ENCODE data around the gene MFAP2. TPM values are rescaled to one million over a fixed set of nuclear protein-coding genes. Genes with fewer than 3 reads are reported as not detected.
A peak's percentile ranks its signal among the peaks of the same experiment; 100 is the strongest.

Gene MFAP2
- total and polyA plus RNA-seq, 2 experiments from 2014 or later: 79.7 to 91.4 TPM

DNA sequence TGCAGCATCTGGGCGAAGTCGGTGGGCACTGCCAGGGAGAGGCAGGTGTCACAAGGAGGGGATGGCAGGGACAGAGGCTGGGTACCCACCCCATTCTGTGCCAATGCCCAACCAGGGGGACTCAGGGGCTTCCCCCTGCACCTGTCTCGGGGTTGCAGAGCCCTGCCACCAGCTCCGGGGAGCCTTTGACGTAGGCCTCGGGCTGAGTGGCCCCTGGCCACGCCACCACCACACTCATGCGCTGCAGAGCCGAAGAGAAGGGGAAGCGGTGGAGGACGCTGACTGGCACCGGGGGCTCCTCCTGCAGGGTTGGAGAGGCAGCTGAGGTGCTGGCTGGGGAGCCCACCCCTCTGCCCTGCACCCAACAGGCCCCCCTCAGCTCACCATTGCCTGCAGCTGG lies 11.7 kb upstream of the MFAP2 start:
- Histone ChIP-seq H3K36me3 (no peaks in the 10 kb centered on the region), H3K27ac (no peak overlapping the region), H3K27me3 (no peaks in the 10 kb centered on the region)

DNA sequence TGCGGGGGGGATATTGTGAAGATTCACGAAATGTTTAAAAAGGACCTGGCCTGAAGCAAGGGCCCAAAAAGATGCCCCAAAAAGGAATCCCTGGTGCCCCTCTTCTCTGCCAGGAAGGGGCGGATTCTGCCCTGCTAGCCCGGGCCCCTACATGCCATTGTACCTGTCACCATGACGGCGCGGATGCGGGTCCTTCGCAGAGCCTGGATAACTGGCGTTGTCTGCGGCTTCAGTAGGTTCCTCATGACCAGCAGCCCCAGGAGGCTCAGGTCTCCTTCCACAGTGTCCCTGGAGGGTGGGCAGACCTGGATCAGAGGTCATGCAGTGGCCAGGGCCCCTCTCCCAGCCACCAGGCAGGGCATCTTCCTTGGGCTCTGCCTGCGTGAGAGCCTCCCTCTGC lies 11.2 kb upstream of the MFAP2 start:
- Histone ChIP-seq H3K27me3 (no peaks in the 10 kb centered on the region), H3K4me3 (no peak overlapping the region), H3K27ac (no peak overlapping the region), H3K36me3 (no peaks in the 10 kb centered on the region), H3K9me3 (ENCODE audit: low read depth) (no peaks in the 10 kb centered on the region), H3K4me1 (ENCODE audit: low read depth) (no peaks in the 10 kb centered on the region)
- TF ChIP-seq, protein P1, sequence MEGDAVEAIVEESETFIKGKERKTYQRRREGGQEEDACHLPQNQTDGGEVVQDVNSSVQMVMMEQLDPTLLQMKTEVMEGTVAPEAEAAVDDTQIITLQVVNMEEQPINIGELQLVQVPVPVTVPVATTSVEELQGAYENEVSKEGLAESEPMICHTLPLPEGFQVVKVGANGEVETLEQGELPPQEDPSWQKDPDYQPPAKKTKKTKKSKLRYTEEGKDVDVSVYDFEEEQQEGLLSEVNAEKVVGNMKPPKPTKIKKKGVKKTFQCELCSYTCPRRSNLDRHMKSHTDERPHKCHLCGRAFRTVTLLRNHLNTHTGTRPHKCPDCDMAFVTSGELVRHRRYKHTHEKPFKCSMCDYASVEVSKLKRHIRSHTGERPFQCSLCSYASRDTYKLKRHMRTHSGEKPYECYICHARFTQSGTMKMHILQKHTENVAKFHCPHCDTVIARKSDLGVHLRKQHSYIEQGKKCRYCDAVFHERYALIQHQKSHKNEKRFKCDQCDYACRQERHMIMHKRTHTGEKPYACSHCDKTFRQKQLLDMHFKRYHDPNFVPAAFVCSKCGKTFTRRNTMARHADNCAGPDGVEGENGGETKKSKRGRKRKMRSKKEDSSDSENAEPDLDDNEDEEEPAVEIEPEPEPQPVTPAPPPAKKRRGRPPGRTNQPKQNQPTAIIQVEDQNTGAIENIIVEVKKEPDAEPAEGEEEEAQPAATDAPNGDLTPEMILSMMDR (IDR thresholded peaks at IDR 0.05; ENCODE audit: low read depth, low read length): no peak
- DNase-seq (ENCODE audit: low read depth in 1 of 2, low spot score in 1 of 2): no peak

More for the DNA sequence above, 11.7 kb upstream of the MFAP2 start:
- H3K4me1 ChIP-seq (ENCODE audit: low read depth): no peaks in the 10 kb centered on the region
- no peaks in the 10 kb centered on the region for H3K9me3 ChIP-seq (ENCODE audit: low read depth)
- TF ChIP-seq, protein P1 (IDR thresholded peaks at IDR 0.05; ENCODE audit: low read depth, low read length): no peak
- no peak overlapping the region for H3K4me3 ChIP-seq
- DNase-seq (ENCODE audit: low read depth in 1 of 2, low spot score in 1 of 2): no peak

DNA sequence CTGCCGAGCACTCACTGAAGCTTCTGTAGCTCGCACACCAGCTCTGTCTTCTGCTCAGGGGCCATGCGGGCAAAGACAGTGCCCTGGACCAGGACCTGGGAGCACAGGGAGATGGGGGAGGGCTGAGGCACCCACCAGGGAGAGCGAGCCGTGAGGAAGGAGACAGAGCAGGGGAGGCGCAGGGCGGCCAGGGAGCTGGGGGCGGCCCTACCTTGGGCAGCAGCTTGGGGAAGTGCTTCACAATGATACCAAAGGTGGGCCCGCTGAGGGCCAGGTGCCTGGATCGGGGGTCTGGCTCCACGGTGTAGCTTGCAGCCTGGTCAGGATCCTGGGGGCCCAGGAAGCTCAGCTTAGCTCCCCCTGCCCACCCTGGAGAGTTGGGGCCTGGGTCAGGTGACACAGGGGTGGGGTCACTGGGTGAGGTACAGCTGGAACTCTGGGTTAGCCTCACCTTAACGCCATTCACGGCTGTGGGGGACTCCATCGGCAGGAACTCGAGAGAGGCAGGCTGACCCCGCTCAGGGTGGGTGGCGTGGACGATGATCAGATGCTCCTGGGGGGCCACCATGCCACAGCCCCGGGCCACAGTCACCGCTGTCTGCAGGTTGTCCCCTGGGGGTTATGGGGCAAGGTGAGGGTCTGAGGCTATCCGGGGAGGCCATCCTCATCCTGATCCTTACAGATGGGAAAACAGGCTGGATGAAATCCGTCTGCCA lies 9.4 kb upstream of the MFAP2 start:
- H3K9me3 ChIP-seq (ENCODE audit: low read depth): no peaks in the 10 kb centered on the region
- H3K27me3 ChIP-seq: no peaks in the 10 kb centered on the region
- H3K4me3 ChIP-seq: no peak overlapping the region
- TF ChIP-seq, protein P1 (IDR thresholded peaks at IDR 0.05; ENCODE audit: low read depth, low read length): no peak
- no peaks in the 10 kb centered on the region for H3K4me1 ChIP-seq (ENCODE audit: low read depth)
- DNase-seq (ENCODE audit: low read depth in 1 of 2, low spot score in 1 of 2): no peak
- no peak overlapping the region for H3K27ac ChIP-seq
- no peaks in the 10 kb centered on the region for H3K36me3 ChIP-seq

DNA sequence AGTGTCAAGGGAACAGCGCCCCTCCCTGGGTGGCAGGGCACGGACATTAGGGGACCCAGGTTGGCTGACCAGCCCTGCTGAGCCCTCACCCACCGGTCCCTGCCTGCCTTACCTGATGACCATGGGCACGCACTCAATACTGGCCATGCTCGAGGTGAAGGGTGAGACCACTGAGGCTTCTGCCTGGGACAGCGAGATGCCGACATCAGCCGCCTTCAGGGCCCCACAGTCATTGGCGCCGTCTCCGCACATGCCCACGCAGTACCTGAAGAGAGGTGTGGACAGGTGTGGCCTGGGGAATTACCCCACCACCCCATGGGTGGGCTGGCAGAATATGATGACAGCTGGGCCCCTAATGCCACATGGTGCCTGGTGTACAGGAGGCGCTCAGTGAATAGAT lies 7.8 kb upstream of the MFAP2 start:
- Histone ChIP-seq H3K27me3 (no peaks in the 10 kb centered on the region), H3K9me3 (ENCODE audit: low read depth) (no peaks in the 10 kb centered on the region), H3K36me3 (no peaks in the 10 kb centered on the region), H3K27ac (no peak overlapping the region), H3K4me3 (no peak overlapping the region), H3K4me1 (ENCODE audit: low read depth) (no peaks in the 10 kb centered on the region)
- TF ChIP-seq, protein P1 (IDR thresholded peaks at IDR 0.05; ENCODE audit: low read depth, low read length): no peak
- no peak for DNase-seq (ENCODE audit: low read depth in 1 of 2, low spot score in 1 of 2)

DNA sequence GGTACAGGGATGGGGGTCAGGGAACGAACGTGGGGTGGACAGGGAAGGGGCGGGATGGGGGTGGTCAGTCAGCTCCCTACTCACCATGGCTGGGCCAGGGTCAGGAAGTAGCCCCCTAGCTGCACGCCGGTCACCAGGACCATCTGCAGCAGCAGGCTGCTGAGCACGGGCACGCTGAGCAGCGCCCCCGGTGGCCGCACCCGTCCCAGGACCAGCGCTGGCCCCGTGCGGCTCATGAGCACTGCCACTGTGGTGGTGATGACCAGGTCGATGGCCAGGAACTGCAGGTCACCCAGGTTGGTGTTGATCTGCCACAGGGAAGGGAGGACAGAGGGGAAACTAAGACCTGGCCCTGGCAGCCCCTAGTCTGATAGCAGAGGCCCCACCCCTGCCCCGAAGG lies 6.5 kb upstream of the MFAP2 start:
- no peaks in the 10 kb centered on the region for H3K36me3 ChIP-seq
- no peaks in the 10 kb centered on the region for H3K9me3 ChIP-seq (ENCODE audit: low read depth)
- peak in 1 of 2 donors; percentile 52 for DNase-seq (ENCODE audit: low read depth in 1 of 2, low spot score in 1 of 2)
- H3K4me3 ChIP-seq: no peak overlapping the region
- no peaks in the 10 kb centered on the region for H3K4me1 ChIP-seq (ENCODE audit: low read depth)
- H3K27me3 ChIP-seq: no peaks in the 10 kb centered on the region
- no peak overlapping the region for H3K27ac ChIP-seq
- TF ChIP-seq, protein P1 (IDR thresholded peaks at IDR 0.05; ENCODE audit: low read depth, low read length): peak; percentile 43

Measured in cardiac muscle cell (in vitro differentiated cells and primary cell).